Body of pancreas (tissue), 4 donors: ENCODE results near the gene EIF4G2.

Source experiments
- CTCF ChIP-seq, 7 experiments: fragments of 450-650 bp in 4 of 7; fragments of 200-600 bp in 3 of 7; sonication (generic) in 3 of 7; IDR thresholded peaks; one replicate each; pipeline ENCODE4 v1.5.1; 2016 to 2019; ENCODE audit warnings: antibody characterized with exemption in 7 of 7
- POLR2A ChIP-seq, 3 donors: fragments of 450-650 bp; IDR thresholded peaks; one replicate each; pipeline ENCODE4 v1.6.1; 2016; ENCODE audit warnings: antibody characterized with exemption in 3 of 3, mild to moderate bottlenecking in 2 of 3

- TF ChIP-seq POLR2A (IDR thresholded peaks at IDR 0.05) (no peak), CTCF (IDR thresholded peaks at IDR 0.05) (no peak)
Observed at GRCh38 chr11:10809373-10810160, 841 bp upstream of the EIF4G2 start.
